Keratinocyte (primary cell): ENCODE data around the gene DNAH11. TPM values are rescaled to one million over a fixed set of nuclear protein-coding genes. Genes with fewer than 3 reads are reported as not detected.

Experiments used
- DNase-seq: peaks from one replicate; pipeline ENCODE4 v3.0.0-alpha.2; 2011; ENCODE audit warnings: low read depth, missing footprints, low spot score
- FAIRE-seq: peaks from 2 replicates; lab custom pipeline; 2011; peaks lifted over from hg19 to GRCh38; lab: Jason Lieb, UNC
- H2AFZ ChIP-seq: 2 replicates; pipeline ENCODE4 v1.6.0; 2012; ENCODE audit warnings: low read length, control low read depth, inconsistent platforms; ENCODE audit not compliant: control insufficient read depth
- H3K27ac ChIP-seq: 2 replicates; pipeline ENCODE4 v1.5.1; 2011; ENCODE audit warnings: low read length; ENCODE audit not compliant: control insufficient read depth, insufficient read depth
- H3K27me3 ChIP-seq: 3 replicates; pipeline ENCODE4 v1.6.0; 2011; ENCODE audit warnings: low read length; ENCODE audit not compliant: control insufficient read depth, insufficient read depth; ENCODE audit errors: extremely low read depth
- H3K36me3 ChIP-seq, 2 experiments: 2 replicates in 1 of 2; 3 replicates in 1 of 2; pipeline ENCODE4 v1.5.1; 2011; ENCODE audit warnings: low read length in 2 of 2, mild to moderate bottlenecking in 1 of 2; ENCODE audit not compliant: control insufficient read depth in 2 of 2, insufficient read depth in 2 of 2; ENCODE audit errors: extremely low read depth in 1 of 2
- H3K4me1 ChIP-seq: 3 replicates; pipeline ENCODE4 v1.5.1; 2011; ENCODE audit warnings: low read length; ENCODE audit not compliant: control insufficient read depth, insufficient read depth; ENCODE audit errors: extremely low read depth
- H3K4me2 ChIP-seq: 3 replicates; pipeline ENCODE4 v1.6.0; 2011; ENCODE audit warnings: low read depth, low read length; ENCODE audit not compliant: control insufficient read depth, insufficient read depth; ENCODE audit errors: extremely low read depth
- H3K4me3 ChIP-seq, 3 experiments: fragments of 200-600 bp in 1 of 3; sonication (generic) in 1 of 3; 2 replicates in 2 of 3; 3 replicates in 1 of 3; pipeline ENCODE4 v1.5.1; 2011 to 2016; ENCODE audit warnings: low read length in 3 of 3, mild to moderate bottlenecking in 3 of 3, control low read depth in 2 of 3, inconsistent platforms in 1 of 3, low read depth in 1 of 3, mixed read lengths in 1 of 3, mixed run types in 1 of 3, moderate library complexity in 1 of 3; ENCODE audit not compliant: control insufficient read depth in 2 of 3, insufficient read depth in 2 of 3; ENCODE audit errors: extremely low read depth in 1 of 3
- H3K79me2 ChIP-seq: 2 replicates; pipeline ENCODE4 v1.6.0; 2012; ENCODE audit warnings: low read length; ENCODE audit not compliant: control insufficient read depth, insufficient read depth
- H3K9ac ChIP-seq: 3 replicates; pipeline ENCODE4 v1.6.0; 2011; ENCODE audit warnings: low read length; ENCODE audit not compliant: control insufficient read depth, insufficient read depth; ENCODE audit errors: extremely low read depth
- H3K9me1 ChIP-seq: 3 replicates; pipeline ENCODE4 v1.6.0; 2011; ENCODE audit warnings: low read length; ENCODE audit not compliant: control insufficient read depth, insufficient read depth; ENCODE audit errors: extremely low read depth
- H3K9me3 ChIP-seq: 2 replicates; pipeline ENCODE4 v1.5.1; 2012; ENCODE audit warnings: low read depth, low read length; ENCODE audit not compliant: control insufficient read depth
- H4K20me1 ChIP-seq: 3 replicates; pipeline ENCODE4 v1.6.0; 2011; ENCODE audit warnings: low read length; ENCODE audit not compliant: control insufficient read depth, insufficient read depth; ENCODE audit errors: extremely low read depth
- CTCF ChIP-seq, 3 experiments: IDR thresholded peaks in 1 of 3; conservative IDR thresholded peaks in 1 of 3; optimal IDR thresholded peaks in 1 of 3; 2 replicates in 2 of 3; 3 replicates in 1 of 3; pipeline versions ENCODE3 to v1.5.1; 2011; ENCODE audit warnings: low read length in 3 of 3, mild to moderate bottlenecking in 3 of 3, moderate library complexity in 2 of 3, control low read depth in 1 of 3, inconsistent platforms in 1 of 3; ENCODE audit not compliant: insufficient read depth in 2 of 3; ENCODE audit errors: extremely low read depth in 1 of 3
- EZH2 ChIP-seq: IDR thresholded peaks from one replicate; pipeline ENCODE4 v1.6.1; 2012; ENCODE audit warnings: inconsistent platforms, mild to moderate bottlenecking, low read length, moderate library complexity
- dilution Hi-C: fragments of 300-500 bp; cut with MboI; formaldehyde crosslinking; loops from one replicate; pipeline ENCODE4 v1.7.0; 2020; ENCODE audit warnings: low sequenced_read_pairs; ENCODE audit not compliant: extremely low pct_ligation_motif_present
- polyA plus RNA-seq, 5 experiments: library from polyadenylated mRNA; depleted of rRNA in 3 of 5; stranded (reverse) in 3 of 5; stranded (forward) in 1 of 5; unstranded in 1 of 5; fragments of >200 nt; gene quantifications; 1 replicate in 1 of 5; 2 replicates in 3 of 5; 3 replicates in 1 of 5; pipeline versions ENCODE4 v1.2.1 to v1.2.3, GENCODE V29; 2011 to 2012; ENCODE audit warnings: missing spikeins in 2 of 5, low read depth in 1 of 5, low replicate concordance in 1 of 5

DNAH11 gene
- polyA plus RNA-seq, 1 donor (not counting 4 experiments of a cell fraction or from before 2014, with no cell fraction given): 0.21 TPM

- no peak overlapping the region for H3K4me3 ChIP-seq
- H3K9ac ChIP-seq: no peak overlapping the region
- no peaks in the 10 kb centered on the region for H4K20me1 ChIP-seq
- dilution Hi-C loops: no loop called here
- H3K27ac ChIP-seq: no peak overlapping the region
- FAIRE-seq (no peak), DNase-seq (no peak)
- H3K27me3 ChIP-seq: no peaks in the 10 kb centered on the region
- H3K4me1 ChIP-seq: no peaks in the 10 kb centered on the region
- H3K36me3 ChIP-seq: no peaks in the 10 kb centered on the region
- H3K9me1 ChIP-seq: no peaks in the 10 kb centered on the region
- H2AFZ ChIP-seq: no peak overlapping the region
- H3K79me2 ChIP-seq: no peaks in the 10 kb centered on the region
- H3K9me3 ChIP-seq: no peaks in the 10 kb centered on the region
- no peak overlapping the region for H3K4me2 ChIP-seq
- no peak for TF ChIP-seq EZH2
- no peak for TF ChIP-seq CTCF (optimal IDR thresholded peaks at IDR 0.05 in 1 of 3, IDR thresholded peaks at IDR 0.05 in 1 of 3, conservative IDR thresholded peaks at IDR 0.05 in 1 of 3; ENCODE audit: extremely low read depth in 1 of 3, insufficient read depth in 2 of 3, low read length in 3 of 3)
Measured at GRCh38 chr7:21611129-21611528, 68.3 kb downstream of the DNAH11 start.

- no peak for TF ChIP-seq CTCF (optimal IDR thresholded peaks at IDR 0.05 in 1 of 3, IDR thresholded peaks at IDR 0.05 in 1 of 3, conservative IDR thresholded peaks at IDR 0.05 in 1 of 3; ENCODE audit: extremely low read depth in 1 of 3, insufficient read depth in 2 of 3, low read length in 3 of 3)
- no peak for TF ChIP-seq EZH2
- FAIRE-seq: no peak
- Histone ChIP-seq H4K20me1 (no peaks in the 10 kb centered on the region), H3K4me1 (peaks cover 18% of the 10 kb centered on the region), H3K9me3 (no peaks in the 10 kb centered on the region), H3K27me3 (no peaks in the 10 kb centered on the region), H3K4me3 (no peak overlapping the region), H2AFZ (no peak overlapping the region), H3K36me3 (no peaks in the 10 kb centered on the region), H3K9me1 (no peaks in the 10 kb centered on the region), H3K9ac (no peak overlapping the region), H3K4me2 (no peak overlapping the region), H3K27ac (no peak overlapping the region), H3K79me2 (no peaks in the 10 kb centered on the region)
- no peak for DNase-seq
- dilution Hi-C loops: no loop called here
Measured at GRCh38 chr7:21616091-21616490, 73.3 kb downstream of the DNAH11 start.
